Measurements from ENCODE around the gene CD109. TPM values are rescaled to one million over a fixed set of nuclear protein-coding genes. Genes with fewer than 3 reads are reported as not detected.

The CD109 gene
- polyA plus RNA-seq, 1 donor from 2014 or later: 0.07 TPM

GRCh38 chr6:73694711-73695411, 1.1 kb upstream of the CD109 start:
- no peaks in the 10 kb centered on the region for H3K79me2 ChIP-seq (replicated peaks; ENCODE audit: insufficient read depth, low read length)
- H3K9ac ChIP-seq (ENCODE audit: low read length): no peak overlapping the region
- H3K27me3 ChIP-seq (ENCODE audit: insufficient read depth, low read depth, low read length): peaks cover 25% of the 10 kb centered on the region
- H3K9me2 ChIP-seq (ENCODE audit: insufficient read depth, low read length): no peaks in the 10 kb centered on the region
- H4K20me1 ChIP-seq (ENCODE audit: insufficient read depth): no peaks in the 10 kb centered on the region
- H3K4me2 ChIP-seq (ENCODE audit: low read length): no peak overlapping the region
- no peak overlapping the region for H3K4me3 ChIP-seq (ENCODE audit: low read length)
- H3K9me3 ChIP-seq (ENCODE audit: low read length): no peaks in the 10 kb centered on the region
- no peaks in the 10 kb centered on the region for H3K36me3 ChIP-seq (ENCODE audit: insufficient read depth, low read length)
- H3K27ac ChIP-seq (ENCODE audit: low read length): no peak overlapping the region
- no peak for TF ChIP-seq CTCF (IDR thresholded peaks at IDR 0.05; ENCODE audit: poor library complexity, severe bottlenecking)
- TF ChIP-seq EP300 (conservative IDR thresholded peaks at IDR 0.05; ENCODE audit: poor library complexity, severe bottlenecking): no peak
- TF ChIP-seq RAD21 (conservative IDR thresholded peaks at IDR 0.05): no peak
- no peak for TF ChIP-seq POLR2AphosphoS5 (IDR thresholded peaks at IDR 0.05)
- TF ChIP-seq REST (IDR thresholded peaks at IDR 0.05; ENCODE audit: borderline replicate concordance): no peak
- no peak for TF ChIP-seq SMC3 (conservative IDR thresholded peaks at IDR 0.05; ENCODE audit: poor library complexity)
- TF ChIP-seq EZH2 (IDR thresholded peaks at IDR 0.05; ENCODE audit: borderline replicate concordance, insufficient read depth, low read length, poor library complexity, severe bottlenecking): no peak
- TF ChIP-seq MXI1 (conservative IDR thresholded peaks at IDR 0.05; ENCODE audit: poor library complexity, severe bottlenecking): no peak
- TF ChIP-seq TAF1 (IDR thresholded peaks at IDR 0.05; ENCODE audit: low read depth): no peak
- no peak overlapping the region for H2AFZ ChIP-seq (ENCODE audit: low read depth, low read length)
- no peaks in the 10 kb centered on the region for H3F3A ChIP-seq (ENCODE audit: insufficient read depth, low read length, poor library complexity, severe bottlenecking)

GRCh38 chr6:73696966-73697655, 1.1 kb downstream of the CD109 start:
- Histone ChIP-seq H3K27me3 (ENCODE audit: insufficient read depth, low read depth, low read length) (peaks cover 25% of the 10 kb centered on the region), H3K9me3 (ENCODE audit: low read length) (no peaks in the 10 kb centered on the region), H3K27ac (ENCODE audit: low read length) (no peak overlapping the region), H3K9ac (ENCODE audit: low read length) (no peak overlapping the region), H3F3A (ENCODE audit: insufficient read depth, low read length, poor library complexity, severe bottlenecking) (no peaks in the 10 kb centered on the region), H3K4me2 (ENCODE audit: low read length) (no peak overlapping the region), H3K36me3 (ENCODE audit: insufficient read depth, low read length) (no peaks in the 10 kb centered on the region), H3K9me2 (ENCODE audit: insufficient read depth, low read length) (no peaks in the 10 kb centered on the region), H2AFZ (ENCODE audit: low read depth, low read length) (no peak overlapping the region), H3K4me3 (ENCODE audit: low read length) (no peak overlapping the region), H4K20me1 (ENCODE audit: insufficient read depth) (no peaks in the 10 kb centered on the region), H3K79me2 (replicated peaks; ENCODE audit: insufficient read depth, low read length) (no peaks in the 10 kb centered on the region)
- TF ChIP-seq EP300 (conservative IDR thresholded peaks at IDR 0.05; ENCODE audit: poor library complexity, severe bottlenecking): no peak
- no peak for TF ChIP-seq TAF1 (IDR thresholded peaks at IDR 0.05; ENCODE audit: low read depth)
- TF ChIP-seq CTCF (IDR thresholded peaks at IDR 0.05; ENCODE audit: poor library complexity, severe bottlenecking): no peak
- TF ChIP-seq SMC3 (conservative IDR thresholded peaks at IDR 0.05; ENCODE audit: poor library complexity): no peak
- TF ChIP-seq MXI1 (conservative IDR thresholded peaks at IDR 0.05; ENCODE audit: poor library complexity, severe bottlenecking): no peak
- no peak for TF ChIP-seq POLR2AphosphoS5 (IDR thresholded peaks at IDR 0.05)
- no peak for TF ChIP-seq RAD21 (conservative IDR thresholded peaks at IDR 0.05)
- TF ChIP-seq REST (IDR thresholded peaks at IDR 0.05; ENCODE audit: borderline replicate concordance): no peak
- no peak for TF ChIP-seq EZH2 (IDR thresholded peaks at IDR 0.05; ENCODE audit: borderline replicate concordance, insufficient read depth, low read length, poor library complexity, severe bottlenecking)
